ENCODE measurements around the gene N4BP2. TPM values are rescaled to one million over a fixed set of nuclear protein-coding genes. Genes with fewer than 3 reads are reported as not detected.

The N4BP2 gene
- total and polyA plus RNA-seq, 2 experiments from 2014 or later = 11.2 to 28.8 TPM

DNA sequence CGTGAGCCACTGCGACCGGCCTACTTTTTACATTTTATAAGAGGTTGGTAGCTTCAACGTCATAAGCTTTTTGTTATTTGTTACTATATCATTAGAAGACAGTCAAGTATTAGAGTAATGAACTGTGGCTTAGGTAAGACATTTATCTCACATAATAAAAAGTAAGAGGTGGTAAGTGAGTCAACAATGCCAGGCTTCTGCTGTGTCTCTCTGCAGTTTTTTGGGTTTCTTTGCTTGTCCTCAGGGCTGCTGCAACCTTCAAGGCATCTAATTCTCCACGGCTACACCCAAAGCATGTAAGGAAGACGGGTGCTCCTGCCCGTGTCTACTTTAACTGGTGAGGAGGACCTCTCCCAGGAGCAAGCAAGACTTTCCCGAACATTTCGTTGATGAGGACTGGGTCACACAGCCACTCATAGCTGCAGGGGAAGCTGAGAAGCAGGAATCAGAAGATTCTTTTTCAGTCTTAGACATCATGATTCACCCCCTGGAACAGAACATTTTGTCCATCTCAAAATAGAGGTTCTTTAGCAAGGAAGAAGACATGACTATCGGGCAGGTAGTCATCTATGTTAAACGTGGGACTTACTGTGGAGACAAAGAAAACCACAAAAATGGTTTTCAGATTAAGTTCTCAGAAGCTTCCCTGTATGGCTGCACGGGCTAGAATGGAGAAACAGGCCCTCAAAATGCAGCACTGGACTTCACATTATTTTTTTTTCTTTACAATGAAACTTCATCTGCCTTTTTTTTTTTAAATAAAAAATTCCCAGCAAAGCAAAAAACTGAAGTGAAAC is 127.2 kb downstream of the N4BP2 start:
- H3K27me3 ChIP-seq = no peaks in the 10 kb centered on the region
- no peak overlapping the region for H3K4me3 ChIP-seq
- TF ChIP-seq EZH2 (IDR thresholded peaks at IDR 0.05; ENCODE audit: borderline replicate concordance) = no peak
- TF ChIP-seq, protein P1, sequence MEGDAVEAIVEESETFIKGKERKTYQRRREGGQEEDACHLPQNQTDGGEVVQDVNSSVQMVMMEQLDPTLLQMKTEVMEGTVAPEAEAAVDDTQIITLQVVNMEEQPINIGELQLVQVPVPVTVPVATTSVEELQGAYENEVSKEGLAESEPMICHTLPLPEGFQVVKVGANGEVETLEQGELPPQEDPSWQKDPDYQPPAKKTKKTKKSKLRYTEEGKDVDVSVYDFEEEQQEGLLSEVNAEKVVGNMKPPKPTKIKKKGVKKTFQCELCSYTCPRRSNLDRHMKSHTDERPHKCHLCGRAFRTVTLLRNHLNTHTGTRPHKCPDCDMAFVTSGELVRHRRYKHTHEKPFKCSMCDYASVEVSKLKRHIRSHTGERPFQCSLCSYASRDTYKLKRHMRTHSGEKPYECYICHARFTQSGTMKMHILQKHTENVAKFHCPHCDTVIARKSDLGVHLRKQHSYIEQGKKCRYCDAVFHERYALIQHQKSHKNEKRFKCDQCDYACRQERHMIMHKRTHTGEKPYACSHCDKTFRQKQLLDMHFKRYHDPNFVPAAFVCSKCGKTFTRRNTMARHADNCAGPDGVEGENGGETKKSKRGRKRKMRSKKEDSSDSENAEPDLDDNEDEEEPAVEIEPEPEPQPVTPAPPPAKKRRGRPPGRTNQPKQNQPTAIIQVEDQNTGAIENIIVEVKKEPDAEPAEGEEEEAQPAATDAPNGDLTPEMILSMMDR (IDR thresholded peaks at IDR 0.05; ENCODE audit: poor library complexity) = no peak
- no peak for TF ChIP-seq EZH2phosphoT487 (IDR thresholded peaks at IDR 0.05; ENCODE audit: low read depth, severe bottlenecking, unreplicated experiment)
- H3K36me3 ChIP-seq (replicated peaks; ENCODE audit: insufficient read depth, low read depth) = no peaks in the 10 kb centered on the region
- 88% methylated on average over 12 of the region's 12 CpGs for WGBS (ENCODE audit: low lambda C conversion rate, missing lambda C conversion rate)
- H3K79me2 ChIP-seq = no peaks in the 10 kb centered on the region
- H4K20me1 ChIP-seq (ENCODE audit: insufficient read depth, poor library complexity, severe bottlenecking) = no peaks in the 10 kb centered on the region
- H3K9me2 ChIP-seq (replicated peaks; ENCODE audit: insufficient read depth) = no peaks in the 10 kb centered on the region
- no peaks in the 10 kb centered on the region for H3K9me3 ChIP-seq (ENCODE audit: low read depth)
- H3K4me2 ChIP-seq = no peak overlapping the region
- no peaks in the 10 kb centered on the region for H3K4me1 ChIP-seq (ENCODE audit: insufficient read depth)
- H2AFZ ChIP-seq = no peak overlapping the region
- no peak overlapping the region for H3K27ac ChIP-seq
- no peak for DNase-seq (ENCODE audit: low spot score)

DNA sequence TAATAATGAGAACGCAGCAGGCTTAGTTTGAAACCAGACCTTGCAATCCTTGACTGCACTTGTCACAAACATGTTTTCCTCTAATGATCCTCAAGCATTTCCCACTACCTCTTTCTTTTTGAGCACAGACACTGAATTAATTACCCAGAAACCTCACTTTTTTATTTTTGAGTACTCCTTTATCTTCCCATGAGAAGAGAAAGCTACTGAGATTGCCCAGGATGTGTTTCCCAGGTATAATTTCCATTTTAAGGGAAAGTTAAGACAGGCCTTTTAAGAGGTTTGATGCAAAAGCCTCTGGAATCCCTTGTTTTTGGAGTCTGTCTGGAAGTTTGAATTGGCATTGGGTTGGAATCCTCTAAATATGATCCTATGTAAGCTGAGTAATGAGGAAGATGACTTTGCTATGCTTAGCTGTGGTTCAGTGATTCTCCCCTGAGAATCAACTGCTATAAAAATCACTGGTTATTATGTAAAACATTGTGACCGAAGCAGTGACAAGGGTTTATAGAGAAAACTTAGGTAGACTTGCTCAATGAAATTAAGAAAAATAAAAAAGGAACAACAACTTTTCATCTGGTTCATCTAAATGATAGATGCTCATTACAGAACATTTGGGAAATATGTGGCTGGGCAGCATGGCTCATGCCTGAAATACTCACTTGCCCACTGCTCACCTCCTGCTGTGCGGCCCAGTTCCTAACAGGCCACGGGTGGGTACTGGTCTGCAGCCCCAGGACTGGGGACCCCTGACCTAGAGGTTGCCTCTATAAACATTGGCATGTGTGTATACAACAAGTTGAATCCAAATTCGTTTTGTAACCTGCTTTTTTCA is 129.4 kb downstream of the N4BP2 start:
- no peak for DNase-seq (ENCODE audit: low spot score)
- no peak for TF ChIP-seq EZH2phosphoT487 (IDR thresholded peaks at IDR 0.05; ENCODE audit: low read depth, severe bottlenecking, unreplicated experiment)
- no peak for TF ChIP-seq EZH2 (IDR thresholded peaks at IDR 0.05; ENCODE audit: borderline replicate concordance)
- TF ChIP-seq, protein P1 (IDR thresholded peaks at IDR 0.05; ENCODE audit: poor library complexity) = no peak
- Histone ChIP-seq H3K4me1 (ENCODE audit: insufficient read depth) (peaks cover under 1% of the 10 kb centered on the region), H2AFZ (no peak overlapping the region), H3K9me3 (ENCODE audit: low read depth) (no peaks in the 10 kb centered on the region), H3K27me3 (no peaks in the 10 kb centered on the region), H3K4me2 (no peak overlapping the region), H3K4me3 (no peak overlapping the region), H3K27ac (no peak overlapping the region), H3K79me2 (no peaks in the 10 kb centered on the region), H3K36me3 (replicated peaks; ENCODE audit: insufficient read depth, low read depth) (no peaks in the 10 kb centered on the region), H3K9me2 (replicated peaks; ENCODE audit: insufficient read depth) (no peaks in the 10 kb centered on the region), H4K20me1 (ENCODE audit: insufficient read depth, poor library complexity, severe bottlenecking) (no peaks in the 10 kb centered on the region)
- 90% methylated on average over 5 of the region's 5 CpGs for WGBS (ENCODE audit: low lambda C conversion rate, missing lambda C conversion rate)

DNA sequence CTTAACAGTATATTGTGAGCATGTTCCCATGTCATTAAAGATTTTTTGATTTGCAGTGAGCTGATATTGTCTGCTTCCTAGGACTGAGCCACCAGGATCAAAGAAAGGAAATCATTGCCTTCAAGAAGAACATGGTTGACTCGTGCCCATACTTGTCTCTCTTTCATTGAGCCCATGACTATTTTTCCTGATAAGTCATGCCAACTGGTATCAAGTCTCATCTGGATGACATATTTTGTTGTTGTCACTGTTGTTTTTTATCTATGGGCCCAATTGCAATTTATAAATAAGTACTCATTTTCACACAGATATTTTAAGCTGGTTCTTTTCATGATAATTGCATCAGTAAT is 130.0 kb downstream of the N4BP2 start:
- Histone ChIP-seq H3K9me3 (ENCODE audit: low read depth) (no peaks in the 10 kb centered on the region), H3K4me1 (ENCODE audit: insufficient read depth) (peaks cover 3% of the 10 kb centered on the region), H3K27ac (no peak overlapping the region), H2AFZ (no peak overlapping the region), H3K36me3 (replicated peaks; ENCODE audit: insufficient read depth, low read depth) (no peaks in the 10 kb centered on the region), H4K20me1 (ENCODE audit: insufficient read depth, poor library complexity, severe bottlenecking) (no peaks in the 10 kb centered on the region), H3K4me2 (no peak overlapping the region), H3K9me2 (replicated peaks; ENCODE audit: insufficient read depth) (no peaks in the 10 kb centered on the region), H3K27me3 (no peaks in the 10 kb centered on the region), H3K79me2 (no peaks in the 10 kb centered on the region), H3K4me3 (no peak overlapping the region)
- WGBS (ENCODE audit: low lambda C conversion rate, missing lambda C conversion rate) = 100% methylated on average over 1 of the region's 1 CpG
- no peak for DNase-seq (ENCODE audit: low spot score)
- TF ChIP-seq, protein P1 (IDR thresholded peaks at IDR 0.05; ENCODE audit: poor library complexity) = no peak
- TF ChIP-seq EZH2 (IDR thresholded peaks at IDR 0.05; ENCODE audit: borderline replicate concordance) (no peak), EZH2phosphoT487 (IDR thresholded peaks at IDR 0.05; ENCODE audit: low read depth, severe bottlenecking, unreplicated experiment) (no peak)

Measured in hepatocyte (in vitro differentiated cells).